Activated naive CD8-positive, alpha-beta T cell treated with anti-CD3 and anti-CD28 coated beads, Interleukin-2, amount 50 U/mL, for 24 hours (primary cell): Measurements from ENCODE around the gene NT5C3B.
"Not testable (repeated sequence)": the region's sequence is repeated elsewhere in the genome, so short reads cannot be mapped to it uniquely, and the experiment has no call there.

ENCODE experiments used
- ATAC-seq: fragments of 150-1000 bp; cut with Tn5 transposase; one replicate; pipeline ENCODE4 v1.10.0; 2021
- DNase-seq: peaks from one replicate; pipeline ENCODE4 v3.0.0; 2021
- H3K27ac Mint-ChIP-seq: one replicate; pipeline ENCODE4 v1.8.0; 2021; ENCODE audit warnings: mild to moderate bottlenecking, mixed read lengths
- H3K27me3 Mint-ChIP-seq: one replicate; pipeline ENCODE4 v1.8.0; 2021; ENCODE audit warnings: mixed read lengths
- H3K36me3 Mint-ChIP-seq: one replicate; pipeline ENCODE4 v1.8.0; 2021; ENCODE audit warnings: low read depth, mixed read lengths
- H3K4me1 Mint-ChIP-seq: one replicate; pipeline ENCODE4 v1.8.0; 2021; ENCODE audit warnings: mixed read lengths
- H3K4me3 Mint-ChIP-seq: one replicate; pipeline ENCODE4 v1.8.0; 2021; ENCODE audit warnings: mild to moderate bottlenecking, moderate library complexity, mixed read lengths
- H3K9me3 Mint-ChIP-seq: one replicate; pipeline ENCODE4 v1.8.0; 2021; ENCODE audit warnings: mixed read lengths

The NT5C3B gene

DNA sequence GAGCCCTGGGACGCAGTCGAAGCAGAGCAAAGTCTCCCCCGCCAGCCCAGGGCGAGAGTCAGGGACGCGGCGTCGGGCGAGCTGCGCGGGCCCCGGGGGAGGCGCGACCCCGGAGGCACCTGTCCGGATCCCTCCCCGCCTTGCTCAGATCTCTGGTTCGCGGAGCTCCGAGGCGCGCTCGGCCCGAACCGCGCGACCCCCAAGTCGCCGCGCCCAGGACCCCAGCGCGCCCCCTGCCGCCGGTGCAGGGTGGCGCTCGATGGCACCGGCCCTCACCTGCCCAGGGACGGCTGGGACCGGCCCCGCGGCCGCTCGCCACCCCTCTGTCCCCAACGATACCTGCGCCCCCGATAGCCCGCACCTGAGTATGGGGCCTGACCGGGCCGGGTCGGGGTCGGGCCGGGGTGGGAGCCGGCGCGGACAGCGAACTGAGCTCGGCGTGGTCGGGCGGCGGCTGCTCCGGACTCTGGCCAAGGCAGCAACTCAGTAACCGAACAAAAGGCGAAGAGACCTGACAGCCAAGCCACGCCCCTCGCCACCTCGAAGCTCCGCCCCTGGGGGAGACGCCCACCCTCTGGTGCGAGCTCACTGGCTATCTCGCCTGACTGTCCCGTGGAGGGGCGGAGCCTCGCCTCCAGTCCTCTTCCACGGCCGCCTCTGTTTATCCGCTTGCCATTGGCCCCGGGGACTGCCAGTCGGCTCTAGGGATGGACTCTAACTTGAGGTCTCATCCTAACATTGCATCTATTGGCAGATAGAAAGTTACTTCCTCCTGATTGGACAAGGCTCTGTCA is 49.6 kb downstream of the NT5C3B start, which contains the start of gene JUP:
Gene JUP (minus strand): TSS at position 485 of the 794 bp plus-strand sequence. CDS start 14,857 bp downstream, outside the sequence.
- peaks cover 15% of the 10 kb centered on the region for H3K27me3 Mint-ChIP-seq
- no peaks in the 10 kb centered on the region for H3K9me3 Mint-ChIP-seq
- peaks cover 27% of the 10 kb centered on the region for H3K4me1 Mint-ChIP-seq
- H3K36me3 Mint-ChIP-seq = no peaks in the 10 kb centered on the region
- peak within 1 kb of the TSS; percentile 45 for H3K4me3 Mint-ChIP-seq
- no peak within 1 kb of the TSS for H3K27ac Mint-ChIP-seq
- ATAC-seq (peak; percentile 91), DNase-seq (peak; percentile 92)

DNA sequence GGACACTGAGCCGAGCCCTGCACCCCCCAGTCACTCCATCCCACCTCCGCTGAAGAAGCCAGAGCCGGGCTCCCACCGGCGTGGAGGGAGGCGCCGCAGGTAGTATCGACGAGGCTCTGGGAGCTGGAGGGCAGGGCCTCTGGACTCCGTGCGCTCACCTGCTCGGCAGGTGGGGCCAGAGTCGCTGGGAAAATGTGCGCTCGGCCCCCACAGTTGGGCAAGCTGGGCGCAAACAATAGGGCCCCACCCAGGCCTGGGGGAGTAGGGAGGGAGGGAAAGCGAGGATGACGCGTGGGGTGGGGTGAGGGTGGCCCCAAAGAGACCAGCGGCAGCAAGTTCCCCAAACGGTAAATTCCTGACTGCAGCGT is 50.2 kb downstream of the NT5C3B start:
- no peak overlapping the region for H3K27ac Mint-ChIP-seq
- peak overlapping the region; percentile 42 for H3K4me3 Mint-ChIP-seq
- H3K36me3 Mint-ChIP-seq = no peaks in the 10 kb centered on the region
- H3K27me3 Mint-ChIP-seq = peaks cover 15% of the 10 kb centered on the region
- ATAC-seq (no peak), DNase-seq (no peak)
- peaks cover 27% of the 10 kb centered on the region for H3K4me1 Mint-ChIP-seq
- H3K9me3 Mint-ChIP-seq = no peaks in the 10 kb centered on the region

DNA sequence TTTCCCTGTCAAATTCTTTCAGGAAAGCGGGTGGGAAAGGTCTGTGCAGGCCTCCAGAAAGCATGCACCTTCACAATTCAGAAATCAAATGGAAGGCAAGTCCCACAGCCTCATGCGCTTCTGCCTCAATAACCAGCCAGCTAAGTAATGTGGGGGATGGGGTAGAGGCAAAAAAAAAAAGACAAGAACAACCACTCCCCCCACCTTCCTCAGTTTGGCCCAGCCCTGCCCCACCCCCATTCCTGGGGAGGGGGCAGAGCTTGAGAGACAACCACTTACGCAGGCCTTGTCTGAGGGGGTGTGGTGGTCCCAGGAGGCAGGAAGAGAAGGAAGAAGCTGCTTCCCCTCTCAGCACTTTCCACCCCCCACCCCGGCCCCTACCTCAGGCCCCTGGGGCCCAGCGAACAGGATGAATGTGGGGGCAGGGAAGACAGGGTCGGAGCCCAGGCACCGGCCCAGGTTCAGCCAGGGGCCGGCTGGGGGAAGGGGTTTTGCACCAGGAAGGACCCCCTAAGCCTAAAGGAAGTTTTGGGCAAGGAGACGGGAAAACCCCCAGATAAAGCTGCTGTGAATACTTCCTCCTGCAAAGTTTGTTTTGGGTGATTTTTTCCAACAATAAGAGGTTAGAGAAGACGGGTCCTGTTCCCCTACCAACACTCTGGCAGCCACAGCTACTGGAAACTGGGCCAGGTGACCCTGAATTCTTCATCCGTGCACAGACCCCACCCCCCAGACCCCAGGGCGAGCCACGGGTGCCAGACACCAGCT is 50.8 kb downstream of the NT5C3B start:
- Mint-ChIP-seq H3K27ac (no peak overlapping the region), H3K27me3 (peaks cover 15% of the 10 kb centered on the region), H3K36me3 (no peaks in the 10 kb centered on the region), H3K4me3 (peak overlapping the region; percentile 42), H3K9me3 (no peaks in the 10 kb centered on the region), H3K4me1 (peaks cover 27% of the 10 kb centered on the region)
- no peak for ATAC-seq
- DNase-seq = no peak

DNA sequence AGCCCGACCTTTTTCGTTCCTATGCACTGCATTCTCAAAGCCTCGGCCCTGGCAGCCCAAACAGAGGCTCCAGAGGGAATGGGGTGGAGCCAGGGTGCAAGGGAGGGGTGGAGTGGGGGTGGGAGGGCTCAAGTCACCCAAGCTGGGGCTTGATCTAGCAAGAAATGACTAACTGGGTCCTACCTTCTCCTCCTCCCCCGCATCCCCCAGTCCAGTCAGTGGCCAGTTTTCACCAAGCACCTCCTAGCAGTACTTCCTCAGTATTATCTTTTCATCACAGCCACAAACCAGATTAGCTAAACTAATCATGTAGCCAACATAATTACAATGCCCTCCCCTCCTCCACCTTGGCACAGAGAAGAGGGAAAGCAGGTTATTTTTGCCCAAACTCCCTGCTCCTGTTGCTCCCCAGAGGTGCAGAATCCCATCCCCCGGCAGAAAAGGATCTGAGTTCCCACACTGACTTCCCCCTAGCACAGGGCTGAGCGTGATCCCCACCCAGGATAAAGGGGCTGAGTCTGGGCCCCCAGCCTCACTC is 51.8 kb downstream of the NT5C3B start:
- peaks cover 27% of the 10 kb centered on the region for H3K4me1 Mint-ChIP-seq
- no peaks in the 10 kb centered on the region for H3K9me3 Mint-ChIP-seq
- ATAC-seq (no peak), DNase-seq (no peak)
- H3K27ac Mint-ChIP-seq = no peak overlapping the region
- H3K36me3 Mint-ChIP-seq = no peaks in the 10 kb centered on the region
- H3K4me3 Mint-ChIP-seq = no peak overlapping the region
- peaks cover 15% of the 10 kb centered on the region for H3K27me3 Mint-ChIP-seq

DNA sequence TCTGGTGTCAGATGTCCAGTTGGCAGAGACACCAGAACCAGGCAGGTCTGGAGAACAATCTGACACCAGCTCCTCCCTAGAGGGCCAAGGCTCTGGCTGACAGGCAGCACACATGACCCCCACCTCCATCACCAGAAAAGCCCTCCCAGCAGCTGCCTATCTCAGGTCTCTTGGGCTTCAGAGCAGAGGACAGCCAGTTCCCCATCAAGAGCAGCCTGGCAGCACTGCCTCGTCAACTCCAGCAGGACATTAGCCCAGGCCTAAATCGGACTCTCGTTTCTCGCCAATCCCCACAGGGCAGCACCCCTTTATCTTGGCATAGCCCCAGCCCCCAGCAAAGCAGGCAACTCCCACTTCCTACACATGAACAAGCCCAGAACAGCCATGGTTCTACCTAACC is 53.9 kb downstream of the NT5C3B start:
- H3K36me3 Mint-ChIP-seq = no peaks in the 10 kb centered on the region
- no peak for ATAC-seq
- no peak overlapping the region for H3K4me3 Mint-ChIP-seq
- H3K27me3 Mint-ChIP-seq = peaks cover 9% of the 10 kb centered on the region
- peaks cover 17% of the 10 kb centered on the region for H3K4me1 Mint-ChIP-seq
- no peak overlapping the region for H3K27ac Mint-ChIP-seq
- H3K9me3 Mint-ChIP-seq = no peaks in the 10 kb centered on the region
- DNase-seq = no peak

DNA sequence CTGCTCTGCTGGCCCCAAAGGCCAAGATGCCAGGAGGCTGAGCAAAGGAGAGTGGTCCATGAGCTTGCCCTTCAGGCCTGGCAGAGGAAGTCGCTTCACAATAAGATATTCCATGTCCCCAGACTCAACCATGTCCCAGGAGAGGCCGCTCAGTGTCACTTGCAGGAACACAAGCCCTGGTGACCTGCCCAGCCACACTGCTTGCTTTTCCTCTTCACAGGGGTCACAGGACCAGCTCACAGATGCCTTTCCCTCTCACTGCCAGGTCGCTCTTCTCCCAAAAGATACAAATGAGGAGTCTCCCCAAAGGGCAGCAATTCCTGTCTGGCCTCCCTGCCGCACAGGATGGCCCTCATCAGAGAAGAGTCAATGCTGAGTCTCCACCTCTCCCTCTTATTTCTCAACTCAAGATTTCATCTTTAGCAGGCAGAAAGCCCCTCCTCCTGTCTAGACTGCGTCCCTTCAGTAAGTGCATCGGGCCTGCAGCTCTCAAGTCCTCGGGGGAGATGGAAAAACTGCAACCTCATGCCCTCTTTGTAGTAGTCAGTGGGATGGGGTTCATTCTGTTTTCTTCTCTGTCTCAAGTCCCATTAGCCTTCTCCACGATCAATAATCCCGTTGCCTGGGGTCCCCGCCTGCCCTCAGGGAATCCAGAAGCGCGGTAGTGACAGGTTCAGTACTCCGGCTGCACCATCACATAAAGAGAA is 54.5 kb downstream of the NT5C3B start:
- peaks cover 14% of the 10 kb centered on the region for H3K4me1 Mint-ChIP-seq
- H3K36me3 Mint-ChIP-seq = no peaks in the 10 kb centered on the region
- H3K27ac Mint-ChIP-seq = no peak overlapping the region
- no peak for ATAC-seq
- H3K27me3 Mint-ChIP-seq = peaks cover 9% of the 10 kb centered on the region
- DNase-seq = no peak
- H3K4me3 Mint-ChIP-seq = no peak overlapping the region
- H3K9me3 Mint-ChIP-seq = no peaks in the 10 kb centered on the region

DNA sequence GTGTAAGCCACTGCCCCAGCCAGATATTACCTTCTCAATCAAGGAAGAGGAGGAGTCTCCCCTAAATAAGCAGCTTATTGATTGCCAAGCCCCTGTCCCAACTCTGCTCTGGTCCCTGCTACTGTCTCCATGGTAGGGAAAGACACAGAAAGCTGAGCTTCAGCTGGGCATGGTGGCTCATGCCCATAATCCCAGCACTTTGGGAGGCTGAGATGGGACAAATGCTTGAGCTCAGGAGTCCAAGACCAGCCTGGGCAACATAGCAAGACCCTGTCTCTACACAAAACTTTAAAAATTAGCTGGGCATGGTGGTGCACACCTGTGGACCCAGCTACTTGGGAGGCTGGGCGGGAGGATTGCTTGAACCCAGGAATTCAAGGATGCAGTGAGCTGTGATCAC is 56.1 kb downstream of the NT5C3B start:
- DNase-seq (no peak), ATAC-seq (no peak)
- H3K36me3 Mint-ChIP-seq = no peaks in the 10 kb centered on the region
- H3K4me1 Mint-ChIP-seq = peaks cover 10% of the 10 kb centered on the region
- H3K9me3 Mint-ChIP-seq = no peaks in the 10 kb centered on the region
- peaks cover 8% of the 10 kb centered on the region for H3K27me3 Mint-ChIP-seq
- H3K4me3 Mint-ChIP-seq = no peak overlapping the region
- no peak overlapping the region for H3K27ac Mint-ChIP-seq

DNA sequence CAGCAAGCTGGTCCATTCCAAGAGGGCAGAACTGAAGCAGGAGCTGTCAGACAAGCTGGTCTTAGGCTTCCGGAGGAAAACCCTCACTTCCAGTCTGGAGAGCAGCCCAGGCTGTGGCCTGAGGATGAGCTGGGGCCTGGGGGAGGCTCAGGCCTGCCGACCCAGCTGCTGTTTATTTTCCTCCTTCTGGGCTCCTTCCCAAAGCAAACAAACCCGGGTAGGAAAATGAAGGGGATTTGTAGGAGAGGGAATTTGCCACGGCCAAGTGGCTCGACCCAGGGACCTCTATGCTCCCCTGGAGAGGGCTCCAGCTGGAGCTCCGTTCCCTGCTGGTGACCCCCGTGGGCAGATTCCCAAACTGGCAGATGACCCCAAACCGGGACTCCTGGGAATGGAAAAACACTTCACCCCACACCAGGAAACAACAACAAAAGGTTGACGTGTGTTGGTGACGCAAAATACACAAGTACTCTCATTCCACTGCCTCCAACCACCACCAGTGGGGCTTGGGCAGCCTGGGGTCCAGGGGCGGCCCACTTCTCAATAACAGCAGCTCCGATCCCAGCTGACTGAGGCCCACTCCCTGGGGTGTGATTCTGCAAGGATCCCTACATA is 58.4 kb downstream of the NT5C3B start:
- Mint-ChIP-seq H3K27me3 (peaks cover 1% of the 10 kb centered on the region), H3K27ac (no peak overlapping the region), H3K4me3 (no peak overlapping the region), H3K9me3 (no peaks in the 10 kb centered on the region), H3K36me3 (no peaks in the 10 kb centered on the region), H3K4me1 (no peaks in the 10 kb centered on the region)
- ATAC-seq (no peak), DNase-seq (no peak)

DNA sequence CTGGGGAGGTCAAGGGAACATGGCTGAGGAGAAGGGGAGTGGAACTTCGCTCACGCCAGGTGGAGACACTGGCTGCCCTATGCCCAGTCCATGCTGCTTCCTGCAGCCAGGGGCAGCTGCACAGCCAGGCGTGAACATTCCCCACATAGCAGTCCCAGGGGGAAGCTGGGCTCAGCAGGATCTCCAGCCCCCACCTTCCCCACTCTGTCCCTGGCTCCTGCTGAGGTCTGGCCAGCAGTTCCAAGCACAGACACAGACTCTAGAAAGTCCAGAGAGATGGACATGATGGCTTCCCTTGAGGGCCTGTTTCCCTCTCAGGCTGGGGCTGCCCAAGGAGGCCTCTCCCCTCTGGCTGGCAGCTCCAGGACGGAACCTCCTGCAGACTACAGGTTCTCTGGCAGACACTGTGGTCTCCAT is 58.9 kb downstream of the NT5C3B start:
- ATAC-seq (no peak), DNase-seq (no peak)
- Mint-ChIP-seq H3K4me1 (no peaks in the 10 kb centered on the region), H3K36me3 (no peaks in the 10 kb centered on the region), H3K27ac (no peak overlapping the region), H3K9me3 (no peaks in the 10 kb centered on the region), H3K27me3 (peaks cover 1% of the 10 kb centered on the region), H3K4me3 (no peak overlapping the region)

DNA sequence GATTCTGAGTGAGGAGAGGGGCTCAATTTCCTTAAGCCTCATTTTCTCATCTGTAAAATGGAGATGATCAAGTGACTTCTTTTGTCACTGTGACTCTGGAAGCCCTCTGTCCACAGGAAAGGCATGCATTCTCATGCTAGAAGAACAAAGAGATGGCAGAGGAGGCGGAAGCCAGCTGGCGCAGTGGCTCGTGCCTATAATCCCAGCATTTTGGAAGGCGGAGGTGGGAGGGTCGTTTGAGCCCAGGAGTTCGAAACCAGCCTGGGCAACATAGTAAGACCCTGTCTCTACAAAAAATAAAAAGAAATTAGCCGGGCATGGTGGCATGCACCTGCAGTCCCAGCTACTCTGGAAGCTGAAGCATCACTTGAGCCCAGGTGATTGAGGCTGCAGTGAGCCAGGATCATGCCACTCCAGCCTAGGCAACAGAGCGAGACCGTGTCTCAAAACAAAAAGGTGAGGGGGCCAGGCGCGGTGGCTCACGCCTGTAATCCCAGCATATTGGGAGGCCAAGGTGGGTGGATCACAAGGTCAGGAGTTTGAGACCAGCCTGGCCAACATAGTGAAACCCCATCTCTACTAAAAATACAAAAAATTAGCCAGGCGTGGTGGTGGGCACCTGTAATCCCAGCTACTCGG is 59.7 kb downstream of the NT5C3B start:
- DNase-seq, H3K27me3 Mint-ChIP-seq: not testable (repeated sequence)

DNA sequence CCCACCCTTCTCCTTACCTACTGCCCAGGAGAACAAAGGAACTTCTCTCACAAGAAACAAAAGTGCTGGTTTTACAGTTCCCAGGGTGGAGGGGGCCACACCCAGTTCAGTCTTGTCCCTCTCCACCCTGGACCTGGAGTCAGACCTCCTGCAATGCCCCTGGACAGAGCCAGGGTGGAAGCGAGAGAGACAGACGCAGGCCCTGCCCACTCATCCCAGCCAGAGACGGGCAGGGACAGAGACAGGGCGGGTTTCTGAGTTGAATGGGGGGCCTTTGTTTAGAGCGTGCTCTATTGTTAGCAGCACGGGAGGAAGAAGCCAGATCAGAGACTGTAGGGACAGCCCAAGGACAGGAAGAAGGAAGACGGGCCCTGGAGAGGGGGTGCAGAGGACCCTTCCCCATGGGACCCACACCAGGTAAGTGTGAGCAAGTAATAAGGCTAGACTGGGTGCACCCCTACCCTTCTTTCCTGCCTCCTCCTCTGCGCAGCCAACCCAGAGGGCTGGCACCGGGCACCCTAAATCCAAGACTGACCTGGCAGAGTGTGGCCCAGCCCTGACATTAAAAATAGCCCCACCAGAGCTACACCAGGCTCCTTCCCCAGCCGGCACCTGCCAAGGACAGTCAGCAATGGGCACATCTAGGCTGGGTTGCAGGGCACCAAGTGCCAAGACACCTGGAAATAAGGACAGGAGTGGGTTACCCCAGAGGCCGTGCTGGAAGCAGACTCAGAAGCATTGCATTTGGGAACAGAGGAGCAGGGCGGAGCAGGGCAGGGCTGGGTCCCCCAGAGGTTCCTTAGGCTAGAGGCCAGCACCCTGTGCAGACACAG is 60.4 kb downstream of the NT5C3B start:
- DNase-seq (no peak), ATAC-seq (no peak)
- no peaks in the 10 kb centered on the region for H3K36me3 Mint-ChIP-seq

More for the DNA sequence above, 59.7 kb downstream of the NT5C3B start:
- H3K4me1 Mint-ChIP-seq, ATAC-seq, H3K9me3 Mint-ChIP-seq, H3K4me3 Mint-ChIP-seq, H3K27ac Mint-ChIP-seq, H3K36me3 Mint-ChIP-seq: not testable (repeated sequence)

More for the DNA sequence above, 60.4 kb downstream of the NT5C3B start:
- H3K27me3 Mint-ChIP-seq = peaks cover 1% of the 10 kb centered on the region
- H3K9me3 Mint-ChIP-seq = no peaks in the 10 kb centered on the region
- no peak overlapping the region for H3K27ac Mint-ChIP-seq
- H3K4me1 Mint-ChIP-seq = no peaks in the 10 kb centered on the region
- H3K4me3 Mint-ChIP-seq = no peak overlapping the region
